Tibial artery (tissue), 4 donors: Measurements from ENCODE around the gene ARHGEF9.
A peak's percentile ranks its signal among the peaks of the same experiment; 100 is the strongest.

Experiments
- DNase-seq, 2 donors: peaks; one replicate each; pipeline ENCODE4 v3.0.0-alpha.2; 2019
- H3K27ac ChIP-seq, 2 donors: fragments of 200-600 bp; sonication (generic) in 1 of 2; 1 replicate in 1 of 2; 2 replicates in 1 of 2; pipeline ENCODE4 v1.5.1; 2018 to 2019; ENCODE audit warnings: mild to moderate bottlenecking in 1 of 2
- H3K27me3 ChIP-seq, 2 donors: fragments of 200-600 bp; sonication (generic) in 1 of 2; one replicate each; pipeline versions ENCODE4 v1.5.1 to v1.6.0; 2016 to 2019
- H3K36me3 ChIP-seq, 3 donors: fragments of 200-600 bp; sonication (generic) in 2 of 3; one replicate each; pipeline ENCODE4 v1.5.1; 2016 to 2019; ENCODE audit warnings: mild to moderate bottlenecking in 2 of 3
- H3K4me1 ChIP-seq, 4 donors: fragments of 200-600 bp; sonication (generic) in 2 of 4; 1 replicate in 3 of 4; 2 replicates in 1 of 4; pipeline ENCODE4 v1.5.1; 2016 to 2019
- H3K4me3 ChIP-seq, 2 donors: fragments of 200-600 bp; sonication (generic) in 1 of 2; 1 replicate in 1 of 2; 2 replicates in 1 of 2; pipeline ENCODE4 v1.5.1; 2018 to 2019; ENCODE audit warnings: mild to moderate bottlenecking in 2 of 2
- H3K9me3 ChIP-seq, 3 donors: fragments of 200-600 bp; sonication (generic) in 1 of 3; one replicate each; pipeline ENCODE4 v1.5.1; 2016 to 2019
- intact Hi-C: fragments of 100-400 bp; cut with DNase I; formaldehyde crosslinking; loops from one replicate; pipeline ENCODE4 v1.15.0; 2023; ENCODE audit warnings: low total_unique reads
- TF ChIP-seq, protein P1 (sequence below), 2 experiments: fragments of 200-600 bp in 1 of 2; fragments of 450-650 bp in 1 of 2; IDR thresholded peaks; one replicate each; pipeline ENCODE4 v1.5.1; 2017 to 2019; ENCODE audit warnings: antibody characterized with exemption in 2 of 2, mild to moderate bottlenecking in 1 of 2, moderate library complexity in 1 of 2

ARHGEF9 gene

DNA sequence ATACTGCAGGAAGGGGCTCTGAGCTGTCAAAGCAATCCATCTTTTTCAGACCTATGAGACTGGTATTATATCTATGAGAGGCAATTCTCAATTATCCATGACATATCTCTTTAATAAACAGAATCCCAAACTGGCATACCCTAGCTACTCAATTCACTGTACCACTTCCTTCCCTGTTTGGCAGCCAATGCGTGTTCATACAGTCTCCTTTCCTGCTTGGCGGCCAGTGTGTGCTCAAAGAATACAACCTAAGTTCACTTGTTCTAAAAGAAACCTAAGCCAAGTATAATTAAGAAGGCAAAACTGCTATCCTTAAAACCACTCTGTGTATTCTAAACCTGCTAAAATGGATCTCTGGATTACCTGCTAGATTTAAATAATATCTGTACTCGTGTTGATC, 38.3 kb downstream of the ARHGEF9 start:
- TF ChIP-seq, protein P1, sequence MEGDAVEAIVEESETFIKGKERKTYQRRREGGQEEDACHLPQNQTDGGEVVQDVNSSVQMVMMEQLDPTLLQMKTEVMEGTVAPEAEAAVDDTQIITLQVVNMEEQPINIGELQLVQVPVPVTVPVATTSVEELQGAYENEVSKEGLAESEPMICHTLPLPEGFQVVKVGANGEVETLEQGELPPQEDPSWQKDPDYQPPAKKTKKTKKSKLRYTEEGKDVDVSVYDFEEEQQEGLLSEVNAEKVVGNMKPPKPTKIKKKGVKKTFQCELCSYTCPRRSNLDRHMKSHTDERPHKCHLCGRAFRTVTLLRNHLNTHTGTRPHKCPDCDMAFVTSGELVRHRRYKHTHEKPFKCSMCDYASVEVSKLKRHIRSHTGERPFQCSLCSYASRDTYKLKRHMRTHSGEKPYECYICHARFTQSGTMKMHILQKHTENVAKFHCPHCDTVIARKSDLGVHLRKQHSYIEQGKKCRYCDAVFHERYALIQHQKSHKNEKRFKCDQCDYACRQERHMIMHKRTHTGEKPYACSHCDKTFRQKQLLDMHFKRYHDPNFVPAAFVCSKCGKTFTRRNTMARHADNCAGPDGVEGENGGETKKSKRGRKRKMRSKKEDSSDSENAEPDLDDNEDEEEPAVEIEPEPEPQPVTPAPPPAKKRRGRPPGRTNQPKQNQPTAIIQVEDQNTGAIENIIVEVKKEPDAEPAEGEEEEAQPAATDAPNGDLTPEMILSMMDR (IDR thresholded peaks at IDR 0.05) = no peak
- Histone ChIP-seq H3K4me3 (no peak overlapping the region), H3K9me3 (no peaks in the 10 kb centered on the region), H3K36me3 (no peaks in the 10 kb centered on the region), H3K4me1 (peaks cover 0 to 82% (median 17%) of the 10 kb centered on the region in 4 donors), H3K27me3 (no peaks in the 10 kb centered on the region), H3K27ac (peak overlapping the region; percentile 33 to 54)
- DNase-seq = no peak
- intact Hi-C loops = no loop called here

DNA sequence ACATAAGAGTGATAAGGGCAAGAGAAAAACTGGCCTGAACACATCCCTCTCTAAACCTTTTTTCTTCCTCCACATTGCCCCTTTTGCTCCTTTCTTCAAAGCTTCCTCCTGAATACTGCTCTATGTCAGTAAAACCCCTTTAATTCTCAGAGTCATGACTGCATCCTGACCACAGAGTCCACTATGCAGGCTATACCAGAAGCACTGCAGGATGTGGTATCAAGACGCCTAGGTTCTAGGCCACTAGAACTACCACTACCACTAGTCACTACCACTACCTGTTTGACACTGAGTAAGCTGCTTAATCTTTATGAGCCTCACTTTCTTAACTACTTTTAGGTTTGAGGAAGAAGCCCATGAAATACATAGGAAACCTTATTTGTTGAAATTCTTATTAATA, 38.7 kb downstream of the ARHGEF9 start:
- H3K4me1 ChIP-seq = peaks cover 0 to 78% (median 17%) of the 10 kb centered on the region in 4 donors
- H3K27me3 ChIP-seq = no peaks in the 10 kb centered on the region
- no peak for DNase-seq
- TF ChIP-seq, protein P1 (IDR thresholded peaks at IDR 0.05) = no peak
- no peaks in the 10 kb centered on the region for H3K9me3 ChIP-seq
- no peaks in the 10 kb centered on the region for H3K36me3 ChIP-seq
- intact Hi-C loops = no loop called here
- H3K4me3 ChIP-seq = no peak overlapping the region
- H3K27ac ChIP-seq = peak overlapping the region in 1 of 2 donors; percentile 54

DNA sequence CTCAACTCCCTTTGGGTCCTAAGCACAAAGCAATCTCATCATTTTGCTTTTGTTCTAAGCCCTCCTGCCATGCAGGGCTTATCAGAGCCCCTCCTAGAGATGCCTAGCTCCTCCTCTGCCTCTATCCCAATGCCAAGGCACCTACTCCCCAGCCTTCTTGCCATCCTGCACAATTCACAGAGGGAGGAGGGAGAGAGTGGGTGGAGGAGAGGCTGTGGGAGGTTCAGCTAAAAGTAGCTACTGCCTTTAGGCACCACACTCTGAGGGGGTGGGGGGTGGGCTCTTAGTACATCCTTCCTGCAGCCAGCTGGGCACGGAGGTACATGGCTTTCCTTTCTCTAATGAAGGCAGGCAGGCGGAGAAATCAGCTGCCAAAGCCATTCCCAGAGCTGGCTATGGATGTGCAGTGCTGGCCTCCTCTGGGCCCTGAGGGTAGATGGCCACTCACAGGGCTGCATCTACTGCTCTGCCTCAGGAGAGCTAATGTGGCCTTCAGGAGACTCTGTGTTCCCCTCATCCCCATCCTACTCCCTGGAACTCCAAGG, 40.1 kb downstream of the ARHGEF9 start:
- TF ChIP-seq, protein P1 (IDR thresholded peaks at IDR 0.05) = no peak
- Histone ChIP-seq H3K9me3 (no peaks in the 10 kb centered on the region), H3K4me3 (no peak overlapping the region), H3K36me3 (no peaks in the 10 kb centered on the region), H3K27ac (no peak overlapping the region), H3K27me3 (no peaks in the 10 kb centered on the region), H3K4me1 (peaks cover 0 to 77% (median 15%) of the 10 kb centered on the region in 4 donors)
- DNase-seq = no peak
- intact Hi-C loops = no loop called here

DNA sequence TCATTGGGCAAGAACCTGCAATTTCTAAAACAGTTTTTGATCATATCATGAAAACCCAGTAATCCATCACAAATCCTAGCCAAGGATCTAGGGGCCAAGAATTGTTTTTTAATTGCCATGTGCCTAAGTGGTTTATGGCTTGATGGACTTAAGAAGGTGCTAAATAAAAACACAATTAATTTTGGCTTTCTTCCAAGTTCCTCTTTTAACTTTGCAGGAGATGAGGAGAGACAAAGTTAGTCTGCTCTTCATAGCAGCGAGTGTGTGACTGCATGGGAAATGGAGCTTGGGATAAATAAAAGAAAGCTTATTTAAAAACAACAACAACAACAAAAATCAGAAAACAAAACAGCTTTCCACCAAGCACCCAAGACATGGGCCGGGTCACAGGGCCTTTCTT, 41.4 kb downstream of the ARHGEF9 start:
- H3K9me3 ChIP-seq = no peaks in the 10 kb centered on the region
- no peak overlapping the region for H3K27ac ChIP-seq
- DNase-seq = no peak
- H3K27me3 ChIP-seq = no peaks in the 10 kb centered on the region
- H3K4me1 ChIP-seq = peaks cover 0 to 78% (median 15%) of the 10 kb centered on the region in 4 donors
- no peak overlapping the region for H3K4me3 ChIP-seq
- no peaks in the 10 kb centered on the region for H3K36me3 ChIP-seq
- intact Hi-C loops = no loop called here
- TF ChIP-seq, protein P1 (IDR thresholded peaks at IDR 0.05) = no peak

DNA sequence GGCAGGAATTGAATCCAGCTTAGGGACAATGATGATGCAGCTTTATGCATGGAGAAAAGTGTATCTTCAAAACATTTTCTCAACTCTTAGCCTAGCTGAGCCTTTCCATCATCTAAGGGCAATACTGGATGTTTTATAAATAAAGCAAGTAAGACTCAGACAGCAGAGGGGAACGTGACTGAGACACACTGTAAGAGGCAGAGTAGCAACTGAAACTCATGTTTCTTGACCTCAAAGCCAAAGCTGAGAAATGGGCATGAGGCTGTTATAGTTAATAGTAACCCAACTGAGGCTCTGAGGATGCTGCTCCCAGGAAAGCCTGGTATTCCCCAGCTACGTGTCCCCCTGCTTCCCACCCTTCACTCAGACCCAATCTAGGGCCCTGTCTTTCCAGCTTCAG, 44.6 kb downstream of the ARHGEF9 start:
- peaks cover 0 to 73% (median 9%) of the 10 kb centered on the region in 4 donors for H3K4me1 ChIP-seq
- H3K36me3 ChIP-seq = no peaks in the 10 kb centered on the region
- intact Hi-C loops = no loop called here
- H3K27me3 ChIP-seq = no peaks in the 10 kb centered on the region
- H3K27ac ChIP-seq = no peak overlapping the region
- DNase-seq = no peak
- no peaks in the 10 kb centered on the region for H3K9me3 ChIP-seq
- no peak overlapping the region for H3K4me3 ChIP-seq
- TF ChIP-seq, protein P1 (IDR thresholded peaks at IDR 0.05) = no peak

DNA sequence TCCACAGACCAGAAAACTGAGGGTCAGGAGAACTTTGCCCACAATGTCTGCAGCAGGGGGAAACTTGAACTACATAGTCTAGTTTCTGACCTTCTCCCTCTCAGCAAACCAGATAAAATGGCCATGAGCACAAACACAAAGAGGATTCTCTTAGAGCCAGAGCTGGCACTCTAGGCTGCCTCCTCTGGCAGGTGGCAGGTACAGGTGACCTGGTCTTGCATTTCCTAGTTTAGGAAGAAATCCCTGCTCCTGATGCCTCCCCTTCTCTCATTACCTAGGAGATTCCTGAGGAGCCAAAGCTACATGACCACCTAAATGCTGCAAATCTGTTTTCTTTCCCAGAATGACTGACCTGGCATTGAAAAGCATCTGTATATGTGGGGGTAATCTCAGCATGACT, 45.1 kb downstream of the ARHGEF9 start:
- H3K9me3 ChIP-seq = no peaks in the 10 kb centered on the region
- no peaks in the 10 kb centered on the region for H3K27me3 ChIP-seq
- no peaks in the 10 kb centered on the region for H3K36me3 ChIP-seq
- no peak overlapping the region for H3K27ac ChIP-seq
- TF ChIP-seq, protein P1 (IDR thresholded peaks at IDR 0.05) = no peak
- no peak overlapping the region for H3K4me3 ChIP-seq
- H3K4me1 ChIP-seq = peaks cover 0 to 68% (median 9%) of the 10 kb centered on the region in 4 donors
- DNase-seq = no peak
- intact Hi-C loops = no loop called here
